H7 (cell line): Measurements from ENCODE around the gene TBPL1. TPM values are rescaled to one million over a fixed set of nuclear protein-coding genes. Genes with fewer than 3 reads are reported as not detected.
"Not testable (repeated sequence)": the region's sequence is repeated elsewhere in the genome, so short reads cannot be mapped to it uniquely, and the experiment has no call there.

ENCODE experiments used
- DNase-seq: peaks from one replicate; pipeline ENCODE4 v3.0.0; 2012
- H3K27me3 ChIP-seq: 2 replicates; pipeline ENCODE4 v1.6.0; 2011; ENCODE audit warnings: mild to moderate bottlenecking, low read length; ENCODE audit not compliant: control insufficient read depth, insufficient read depth
- H3K36me3 ChIP-seq: replicated peaks from 2 replicates; pipeline ENCODE4 v1.5.1; 2011; ENCODE audit warnings: low read length; ENCODE audit not compliant: control insufficient read depth, insufficient read depth
- H3K4me3 ChIP-seq: 2 replicates; pipeline ENCODE4 v1.5.1; 2011; ENCODE audit warnings: low read depth, mild to moderate bottlenecking, control low read depth, low read length, moderate library complexity; ENCODE audit not compliant: insufficient read depth
- total RNA-seq: library from RNA; depleted of rRNA; stranded (reverse); fragments of >200 nt; shearing (Covaris generic); gene quantifications from 2 replicates; pipeline ENCODE4 v1.2.3, GENCODE V29; 2014

Gene TBPL1
- total RNA-seq, 1 experiment from 2014 or later, result 62.6 TPM

DNA sequence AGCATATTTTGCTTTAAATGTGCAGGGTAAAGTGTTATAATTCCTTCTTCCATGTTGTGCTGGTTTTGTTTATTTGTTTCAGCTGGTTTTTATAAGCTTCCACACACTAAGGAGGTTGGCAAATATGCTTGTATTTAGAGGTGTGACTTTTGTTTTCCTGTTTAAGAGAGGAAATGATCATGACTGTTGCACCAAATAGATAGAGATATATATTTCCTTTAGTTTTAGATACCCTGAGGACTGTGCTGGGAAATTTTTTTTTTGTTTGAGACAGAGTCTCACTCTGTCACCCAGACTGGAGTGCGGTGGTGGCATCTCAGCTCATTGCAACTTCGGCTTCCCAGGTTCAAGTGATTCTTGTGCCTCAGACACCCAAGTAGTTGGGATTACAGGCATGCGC, 5.8 kb downstream of the TBPL1 start:
- DNase-seq, result no peak
- Histone ChIP-seq H3K36me3 (no peaks in the 10 kb centered on the region), H3K4me3 (no peak overlapping the region), H3K27me3 (no peaks in the 10 kb centered on the region)

DNA sequence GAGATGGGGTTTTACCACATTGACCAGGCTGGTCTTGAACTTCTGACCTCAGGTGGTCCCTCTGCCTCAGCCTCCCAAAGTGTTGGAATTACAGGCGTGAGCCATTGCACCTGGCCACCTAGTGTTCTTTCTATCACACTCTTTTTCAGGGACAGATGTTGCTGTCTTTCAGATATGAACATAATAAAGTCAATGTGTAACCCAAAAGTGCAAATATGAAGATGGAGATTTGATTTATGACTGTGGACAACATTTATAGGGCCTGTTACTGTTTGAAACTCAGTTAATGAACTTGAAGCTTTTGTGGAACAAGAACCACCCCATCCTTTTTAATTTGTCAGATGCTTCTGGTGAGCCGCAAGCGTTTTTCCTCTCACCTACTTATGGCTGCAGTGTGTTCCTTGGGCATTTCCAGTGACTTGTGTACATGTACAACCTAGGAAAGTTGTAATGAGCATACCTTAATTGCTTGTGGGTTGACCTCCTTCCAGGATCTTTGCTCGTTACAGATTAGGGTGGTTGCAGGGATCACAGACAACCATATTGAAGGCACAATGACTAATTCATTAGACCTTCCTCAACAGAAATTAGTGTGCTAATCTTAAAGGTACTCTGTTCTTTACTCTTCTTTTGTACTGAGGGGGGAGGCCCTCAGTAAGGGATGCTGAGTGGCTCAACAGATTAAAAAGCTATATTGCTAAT, 6.8 kb downstream of the TBPL1 start:
- H3K4me3 ChIP-seq, result no peak overlapping the region

DNA sequence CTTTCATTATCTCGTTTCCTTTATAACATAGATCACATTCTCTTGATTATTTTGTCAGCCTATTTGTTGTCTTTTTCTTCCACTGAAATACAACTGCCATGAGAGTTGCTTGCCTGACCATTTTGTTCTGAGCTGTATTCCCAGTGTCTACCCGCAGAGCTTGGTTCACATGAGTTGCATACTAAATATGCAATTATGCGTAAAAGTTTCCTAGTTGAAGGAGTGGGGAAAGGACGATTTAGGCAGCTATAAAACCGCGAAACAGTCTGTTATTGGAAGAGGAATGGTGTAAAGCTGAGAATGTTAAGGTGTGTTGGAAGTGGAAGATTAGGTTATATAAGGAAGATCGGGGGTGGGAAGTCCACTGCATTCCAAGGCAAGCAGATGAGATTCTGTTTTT, 8.8 kb downstream of the TBPL1 start:
- Histone ChIP-seq H3K36me3 (no peaks in the 10 kb centered on the region), H3K4me3 (no peak overlapping the region), H3K27me3 (no peaks in the 10 kb centered on the region)
- DNase-seq, result no peak

More for the DNA sequence above, 6.8 kb downstream of the TBPL1 start:
- Histone ChIP-seq H3K27me3 (no peaks in the 10 kb centered on the region), H3K36me3 (no peaks in the 10 kb centered on the region)
- DNase-seq, result no peak

GRCh38 chr6:133964052-133964451, 11.0 kb downstream of the TBPL1 start:
- no peaks in the 10 kb centered on the region for H3K27me3 ChIP-seq
- no peak overlapping the region for H3K4me3 ChIP-seq
- no peaks in the 10 kb centered on the region for H3K36me3 ChIP-seq
- no peak for DNase-seq

DNA sequence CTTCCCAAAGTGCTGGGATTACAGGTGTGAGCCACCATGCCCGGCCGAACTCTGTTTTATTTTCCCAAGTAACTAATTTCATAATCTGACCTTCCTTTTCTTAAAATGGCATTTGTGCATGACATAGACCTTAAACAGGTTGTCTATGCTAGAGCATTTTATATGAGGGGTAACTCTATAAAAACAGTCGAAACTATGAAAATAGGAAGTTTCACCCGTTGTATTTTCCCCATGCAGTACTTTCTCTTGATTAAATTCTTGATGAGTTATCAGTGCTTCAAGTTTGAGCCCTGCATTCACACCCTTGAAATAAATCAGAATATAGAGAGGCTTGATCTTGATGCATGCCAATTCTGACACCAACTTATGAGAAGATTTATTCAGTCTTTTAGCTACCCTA, 11.7 kb downstream of the TBPL1 start:
- no peak for DNase-seq
- Histone ChIP-seq H3K36me3 (no peaks in the 10 kb centered on the region), H3K4me3 (no peak overlapping the region), H3K27me3 (no peaks in the 10 kb centered on the region)

DNA sequence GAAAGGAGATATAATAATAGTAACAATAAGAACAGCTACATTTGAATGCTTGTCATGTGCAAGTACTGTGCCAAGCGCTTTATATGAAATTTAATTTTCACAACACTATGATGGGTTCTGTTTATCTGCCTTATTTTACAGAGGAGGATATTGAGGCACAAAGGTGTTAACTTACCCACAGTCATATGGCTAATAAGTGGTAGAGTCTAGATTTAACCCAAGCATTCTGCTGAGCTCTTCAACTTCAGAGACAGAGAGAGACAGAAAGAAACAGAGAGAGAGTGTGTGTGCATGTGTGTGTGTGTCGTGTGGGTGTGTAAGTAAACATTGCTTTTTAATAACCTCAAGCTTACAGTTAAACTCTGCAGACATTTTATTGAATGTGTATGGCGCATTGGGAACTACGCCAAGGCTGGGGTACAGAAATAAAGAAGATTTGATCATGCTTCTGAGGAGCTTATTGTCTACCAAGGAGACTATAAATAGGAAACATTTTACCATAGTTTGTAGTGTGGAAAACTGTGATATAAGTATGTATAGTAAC, 12.9 kb downstream of the TBPL1 start:
- Histone ChIP-seq H3K36me3 (no peaks in the 10 kb centered on the region), H3K4me3 (no peak overlapping the region), H3K27me3 (no peaks in the 10 kb centered on the region)
- no peak for DNase-seq

DNA sequence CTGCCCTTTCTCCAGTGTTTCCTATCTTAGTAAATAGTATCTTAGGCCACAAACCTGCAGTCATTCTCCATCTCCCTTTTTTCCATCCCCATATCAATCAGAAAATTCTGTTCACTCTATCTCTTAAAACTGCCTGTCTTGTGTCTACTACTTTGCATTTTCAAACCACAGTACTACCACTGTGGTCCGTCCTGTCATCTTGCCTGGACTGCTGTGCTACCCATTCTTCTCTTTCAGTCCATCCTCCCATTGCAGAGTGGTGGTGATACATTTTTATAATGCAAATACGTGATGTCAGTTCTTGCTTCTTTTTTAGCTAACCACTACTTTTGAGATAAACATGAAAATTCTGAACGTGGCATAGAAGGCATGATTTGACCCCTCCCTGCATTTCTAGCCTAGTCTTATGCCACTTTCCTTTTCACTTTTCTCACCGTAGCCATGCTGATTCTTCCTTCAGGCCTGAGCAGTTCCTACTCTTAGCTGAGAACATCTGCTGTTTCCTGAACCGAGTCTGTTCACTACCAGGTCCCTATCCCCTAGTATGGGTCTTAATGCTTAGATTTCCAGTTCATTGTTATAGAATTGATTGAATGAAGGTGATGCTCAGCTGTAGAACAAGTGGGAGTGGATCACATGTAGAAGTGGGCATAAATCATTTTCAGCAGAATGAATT, 13.8 kb downstream of the TBPL1 start:
- no peak overlapping the region for H3K4me3 ChIP-seq
- no peaks in the 10 kb centered on the region for H3K27me3 ChIP-seq
- H3K36me3 ChIP-seq, result no peaks in the 10 kb centered on the region
- DNase-seq, result no peak

DNA sequence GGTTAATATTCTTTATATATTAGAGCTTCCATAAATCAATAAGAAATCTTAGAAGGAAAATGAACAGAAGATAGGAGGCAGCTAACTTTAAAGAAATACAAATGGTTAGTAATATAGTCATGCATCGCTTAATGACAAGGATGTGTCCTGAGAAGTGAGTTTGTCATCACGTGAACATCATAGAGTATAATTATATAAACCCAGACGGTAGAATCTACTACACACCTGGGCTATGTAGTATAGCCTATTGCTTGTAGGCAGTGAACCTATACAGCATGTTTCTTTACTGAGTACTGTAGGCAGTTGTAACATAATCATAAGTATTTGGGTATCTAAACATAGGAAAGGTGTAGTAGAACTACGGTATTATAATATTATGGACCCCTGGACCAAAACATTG, 14.3 kb downstream of the TBPL1 start:
- Histone ChIP-seq H3K4me3 (no peak overlapping the region), H3K27me3 (no peaks in the 10 kb centered on the region), H3K36me3 (no peaks in the 10 kb centered on the region)
- no peak for DNase-seq

GRCh38 chr6:133967835-133968234, 14.8 kb downstream of the TBPL1 start:
- DNase-seq, H3K36me3 ChIP-seq, H3K4me3 ChIP-seq, H3K27me3 ChIP-seq: not testable (repeated sequence)

DNA sequence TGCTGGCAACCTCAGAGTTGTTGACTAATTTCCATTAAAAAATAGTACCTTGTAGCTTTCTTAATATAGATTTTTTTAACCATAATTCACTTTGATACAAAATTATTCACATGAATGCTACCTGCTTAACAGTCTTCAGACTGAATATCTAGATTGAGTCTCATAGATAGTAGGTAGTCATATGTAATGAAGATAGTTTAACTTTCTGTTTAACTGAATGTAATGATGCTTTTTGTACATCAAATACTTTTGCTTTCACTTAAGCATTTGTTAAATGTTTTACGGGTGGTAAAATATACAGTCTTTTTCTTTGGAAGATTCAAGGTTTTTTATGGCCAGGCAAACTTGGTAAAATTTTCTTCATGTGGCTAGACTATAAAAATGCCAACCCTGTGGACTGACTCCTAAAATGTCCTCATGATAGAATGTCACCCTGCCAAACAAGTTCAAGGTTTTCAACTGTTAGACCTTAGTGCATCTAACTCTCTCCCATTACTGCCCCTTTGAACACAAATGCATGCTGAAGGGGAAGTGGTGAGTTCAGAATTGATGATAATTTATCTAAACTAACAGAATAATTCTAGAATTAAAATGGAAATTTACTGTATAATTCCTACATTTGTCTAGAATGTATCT, 16.4 kb downstream of the TBPL1 start:
- Histone ChIP-seq H3K36me3 (no peaks in the 10 kb centered on the region), H3K4me3 (no peak overlapping the region), H3K27me3 (no peaks in the 10 kb centered on the region)
- DNase-seq, result no peak

DNA sequence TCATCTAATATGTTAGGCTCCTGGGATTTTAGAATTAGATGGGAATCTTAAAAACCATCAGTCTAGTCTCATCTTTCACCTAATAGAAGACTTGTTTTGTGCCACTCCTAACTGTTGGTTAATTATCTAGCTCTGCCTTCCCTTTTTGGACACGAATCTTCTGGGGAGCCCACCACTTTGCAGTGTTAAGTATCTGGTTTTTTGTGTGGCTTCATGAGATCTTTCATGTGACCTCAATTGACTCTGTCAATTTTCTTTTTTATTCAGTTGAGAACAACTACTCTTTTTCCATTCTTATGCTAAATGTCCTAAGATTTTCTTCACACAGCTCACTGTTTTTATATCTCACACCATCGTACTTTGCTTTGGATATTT, 16.9 kb downstream of the TBPL1 start:
- Histone ChIP-seq H3K4me3 (no peak overlapping the region), H3K36me3 (no peaks in the 10 kb centered on the region), H3K27me3 (no peaks in the 10 kb centered on the region)
- no peak for DNase-seq

- H3K27me3 ChIP-seq, result no peaks in the 10 kb centered on the region
- DNase-seq, result no peak
- H3K36me3 ChIP-seq, result no peaks in the 10 kb centered on the region
- H3K4me3 ChIP-seq, result no peak overlapping the region
Measured at GRCh38 chr6:133971861-133972260, 18.8 kb downstream of the TBPL1 start.

GRCh38 chr6:133972388-133972787, 19.4 kb downstream of the TBPL1 start:
- Histone ChIP-seq H3K4me3 (no peak overlapping the region), H3K36me3 (no peaks in the 10 kb centered on the region), H3K27me3 (no peaks in the 10 kb centered on the region)
- no peak for DNase-seq

- peak; percentile 26 for DNase-seq
Measured at GRCh38 chr6:133973109-133973971, 20.3 kb downstream of the TBPL1 start.

More at GRCh38 chr6:133973109-133973971, 20.3 kb downstream of the TBPL1 start:
- no peaks in the 10 kb centered on the region for H3K36me3 ChIP-seq
- no peaks in the 10 kb centered on the region for H3K27me3 ChIP-seq
- H3K4me3 ChIP-seq, result no peak overlapping the region
